Left ventricle myocardium inferior (tissue), 1 donor: ENCODE results near the gene FSCN2. TPM values are rescaled to one million over a fixed set of nuclear protein-coding genes. Genes with fewer than 3 reads are reported as not detected.

Source experiments
- DNase-seq: peaks from one replicate; pipeline ENCODE4 v3.0.0-alpha.2; 2020
- H3K27ac ChIP-seq: fragments of 200-600 bp; replicated peaks from 2 replicates; pipeline ENCODE4 v1.8.0; 2021
- H3K27me3 ChIP-seq: fragments of 200-600 bp; 2 replicates; pipeline ENCODE4 v1.8.0; 2021; ENCODE audit warnings: low read depth
- H3K36me3 ChIP-seq: fragments of 200-600 bp; 2 replicates; pipeline ENCODE4 v1.8.0; 2021
- H3K4me1 ChIP-seq: fragments of 200-600 bp; 2 replicates; pipeline ENCODE4 v1.8.0; 2021
- H3K4me3 ChIP-seq: fragments of 200-600 bp; 2 replicates; pipeline ENCODE4 v1.8.0; 2021; ENCODE audit warnings: mild to moderate bottlenecking, moderate library complexity
- H3K9me3 ChIP-seq: fragments of 200-600 bp; replicated peaks from 2 replicates; pipeline ENCODE4 v1.8.0; 2021
- intact Hi-C: fragments of 100-400 bp; cut with micrococcal nuclease; formaldehyde crosslinking; loops from one replicate; pipeline ENCODE4 v1.11.0; 2022
- total RNA-seq: library from RNA; stranded (reverse); fragmentation: NEBNext Ultra II Directional; extraction: Animal tissue kit (Norgen Biotek cat#: 25700); gene quantifications from one replicate; pipeline ENCODE4 v1.2.1, GENCODE V29; 2021
- TF ChIP-seq, protein P1 (sequence below): fragments of 200-600 bp; IDR thresholded peaks from 2 replicates; pipeline ENCODE4 v1.8.0; 2021; ENCODE audit warnings: antibody characterized with exemption, mild to moderate bottlenecking, borderline replicate concordance
- donor health status: DM: no; HTN: yes; CAD: no; lungs with severe emphysema.

Gene FSCN2
- total RNA-seq, 1 donor from 2014 or later: 0.38 TPM

DNA sequence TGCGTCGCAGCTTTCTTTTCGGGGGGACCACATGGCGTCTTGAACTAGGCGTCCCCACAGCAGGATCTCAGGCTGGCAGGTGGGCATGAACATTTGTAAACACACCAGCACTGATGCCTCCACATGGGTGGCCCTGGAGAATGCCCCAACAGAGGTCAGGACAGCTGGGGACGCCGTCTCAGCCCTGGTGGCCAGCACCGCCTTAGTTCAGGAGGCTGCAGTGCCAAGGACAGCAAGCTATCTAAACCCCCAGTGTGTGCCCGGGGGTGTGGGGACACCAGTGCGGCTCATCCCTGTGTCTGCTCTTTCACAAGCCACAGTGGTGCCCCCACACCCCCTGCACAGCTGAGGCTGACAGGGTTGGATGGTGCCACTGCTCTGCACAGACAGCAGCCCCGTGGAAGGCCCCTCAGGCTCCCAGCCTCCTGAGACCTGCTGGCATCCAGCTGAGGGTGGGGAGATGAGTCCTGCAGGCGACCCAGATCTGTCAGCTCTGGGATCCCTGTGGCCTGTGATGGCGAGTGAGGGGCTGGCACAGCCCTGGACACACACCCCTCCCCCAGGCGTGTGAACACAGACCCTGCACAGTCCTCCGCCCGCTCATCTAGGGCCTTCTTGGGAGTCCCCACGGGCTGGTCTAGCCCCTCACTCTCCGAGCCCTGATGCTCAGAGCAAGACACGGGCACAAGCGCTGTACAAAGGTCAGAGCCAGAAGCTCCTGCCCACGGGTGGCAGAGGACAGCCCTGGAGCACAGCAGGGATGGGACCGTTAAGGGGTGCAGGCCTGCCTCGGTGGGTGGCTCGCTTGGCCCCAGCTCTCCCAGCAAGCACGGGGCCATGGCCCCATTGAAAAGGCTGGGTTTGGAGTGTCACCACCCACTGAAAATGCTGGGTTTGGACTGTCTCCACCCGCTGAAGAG is 10.7 kb downstream of the FSCN2 start:
- H3K4me1 ChIP-seq: peaks cover 36% of the 10 kb centered on the region
- H3K4me3 ChIP-seq: no peak overlapping the region
- peaks cover 54% of the 10 kb centered on the region for H3K36me3 ChIP-seq
- no peak overlapping the region for H3K27ac ChIP-seq
- no peak for DNase-seq
- intact Hi-C loops: no loop called here
- peaks cover 41% of the 10 kb centered on the region for H3K27me3 ChIP-seq
- TF ChIP-seq, protein P1, sequence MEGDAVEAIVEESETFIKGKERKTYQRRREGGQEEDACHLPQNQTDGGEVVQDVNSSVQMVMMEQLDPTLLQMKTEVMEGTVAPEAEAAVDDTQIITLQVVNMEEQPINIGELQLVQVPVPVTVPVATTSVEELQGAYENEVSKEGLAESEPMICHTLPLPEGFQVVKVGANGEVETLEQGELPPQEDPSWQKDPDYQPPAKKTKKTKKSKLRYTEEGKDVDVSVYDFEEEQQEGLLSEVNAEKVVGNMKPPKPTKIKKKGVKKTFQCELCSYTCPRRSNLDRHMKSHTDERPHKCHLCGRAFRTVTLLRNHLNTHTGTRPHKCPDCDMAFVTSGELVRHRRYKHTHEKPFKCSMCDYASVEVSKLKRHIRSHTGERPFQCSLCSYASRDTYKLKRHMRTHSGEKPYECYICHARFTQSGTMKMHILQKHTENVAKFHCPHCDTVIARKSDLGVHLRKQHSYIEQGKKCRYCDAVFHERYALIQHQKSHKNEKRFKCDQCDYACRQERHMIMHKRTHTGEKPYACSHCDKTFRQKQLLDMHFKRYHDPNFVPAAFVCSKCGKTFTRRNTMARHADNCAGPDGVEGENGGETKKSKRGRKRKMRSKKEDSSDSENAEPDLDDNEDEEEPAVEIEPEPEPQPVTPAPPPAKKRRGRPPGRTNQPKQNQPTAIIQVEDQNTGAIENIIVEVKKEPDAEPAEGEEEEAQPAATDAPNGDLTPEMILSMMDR: no peak
- no peaks in the 10 kb centered on the region for H3K9me3 ChIP-seq

DNA sequence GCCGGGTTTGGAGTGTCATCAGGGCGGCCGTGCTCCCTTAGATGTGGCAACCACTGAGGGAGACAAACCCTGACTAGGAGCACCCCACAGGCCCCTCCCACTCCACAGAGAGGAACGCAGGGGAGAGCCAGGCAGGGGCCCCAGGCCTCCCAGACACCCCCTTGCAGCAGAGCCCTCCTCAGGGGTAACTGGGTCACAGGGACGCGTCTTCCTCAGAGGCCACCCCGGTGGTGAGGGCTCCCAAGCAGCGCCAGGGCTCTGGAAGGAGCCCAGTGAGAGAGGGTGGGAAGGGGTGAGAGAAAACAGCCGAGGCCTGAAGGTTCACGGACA is 11.4 kb downstream of the FSCN2 start:
- H3K36me3 ChIP-seq: peaks cover 60% of the 10 kb centered on the region
- H3K4me3 ChIP-seq: no peak overlapping the region
- no peak overlapping the region for H3K27ac ChIP-seq
- peaks cover 38% of the 10 kb centered on the region for H3K4me1 ChIP-seq
- TF ChIP-seq, protein P1: no peak
- no peak for DNase-seq
- H3K9me3 ChIP-seq: no peaks in the 10 kb centered on the region
- H3K27me3 ChIP-seq: peaks cover 35% of the 10 kb centered on the region
- intact Hi-C loops: no loop called here

DNA sequence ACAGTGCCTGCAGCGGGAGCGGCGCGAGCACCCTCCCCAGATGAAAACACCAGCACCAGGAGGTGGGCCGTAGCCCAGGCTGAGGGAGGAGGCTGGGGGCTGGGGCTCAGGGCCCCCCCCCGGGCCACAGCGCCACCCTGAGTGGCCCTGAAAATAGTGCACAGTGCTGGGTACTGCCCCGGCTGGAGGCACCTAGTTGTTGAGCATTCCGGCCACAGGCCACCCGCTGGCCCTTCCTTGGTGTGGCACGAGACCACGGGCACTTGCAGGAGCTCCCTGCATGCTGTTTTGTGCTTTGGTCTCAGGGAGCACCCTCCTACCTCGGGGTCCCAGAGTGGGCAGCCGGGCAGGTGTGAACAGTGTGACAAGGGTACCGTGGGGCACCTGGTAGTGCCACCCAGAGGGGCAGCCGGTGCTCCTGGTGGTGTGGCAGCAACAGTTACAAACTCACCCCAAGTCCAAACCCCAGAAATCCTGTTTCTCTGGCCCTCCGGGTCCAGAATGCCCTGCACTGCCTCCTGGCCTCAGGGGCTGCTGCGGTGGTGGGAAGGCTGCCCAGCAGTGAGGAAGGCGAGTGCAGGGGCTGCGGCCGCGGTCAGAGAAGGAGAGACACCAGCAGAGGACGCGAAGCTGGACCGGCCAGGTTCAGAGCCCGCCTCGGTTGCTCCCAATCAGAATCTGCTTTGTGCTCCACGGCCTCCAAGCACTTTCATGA is 11.9 kb downstream of the FSCN2 start:
- Histone ChIP-seq H3K4me1 (peaks cover 38% of the 10 kb centered on the region), H3K4me3 (no peak overlapping the region), H3K36me3 (peaks cover 66% of the 10 kb centered on the region), H3K9me3 (no peaks in the 10 kb centered on the region), H3K27me3 (peaks cover 29% of the 10 kb centered on the region), H3K27ac (no peak overlapping the region)
- intact Hi-C loops: no loop called here
- DNase-seq: no peak
- TF ChIP-seq, protein P1: no peak

DNA sequence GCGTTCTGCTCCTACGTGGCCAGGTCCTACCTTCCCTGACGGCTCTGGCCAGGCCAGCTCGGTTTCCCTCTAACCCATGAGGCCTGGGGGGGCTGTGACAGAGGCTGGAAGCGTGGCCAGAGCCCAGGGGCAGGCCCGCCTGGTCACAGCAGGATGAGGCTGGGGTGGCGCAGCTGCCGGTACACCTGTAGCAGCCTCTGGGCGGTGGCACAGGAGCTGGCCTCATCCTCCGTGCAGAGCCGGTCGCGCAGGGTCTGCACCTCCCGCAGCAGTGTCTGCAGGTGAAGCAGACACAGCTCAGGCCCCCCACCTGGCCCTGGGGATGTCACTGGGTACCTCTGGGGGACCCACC is 12.5 kb downstream of the FSCN2 start:
- intact Hi-C loops: no loop called here
- peaks cover 27% of the 10 kb centered on the region for H3K27me3 ChIP-seq
- no peak for DNase-seq
- H3K4me3 ChIP-seq: no peak overlapping the region
- peaks cover 38% of the 10 kb centered on the region for H3K4me1 ChIP-seq
- H3K27ac ChIP-seq: no peak overlapping the region
- H3K9me3 ChIP-seq: no peaks in the 10 kb centered on the region
- TF ChIP-seq, protein P1: no peak
- peaks cover 71% of the 10 kb centered on the region for H3K36me3 ChIP-seq

DNA sequence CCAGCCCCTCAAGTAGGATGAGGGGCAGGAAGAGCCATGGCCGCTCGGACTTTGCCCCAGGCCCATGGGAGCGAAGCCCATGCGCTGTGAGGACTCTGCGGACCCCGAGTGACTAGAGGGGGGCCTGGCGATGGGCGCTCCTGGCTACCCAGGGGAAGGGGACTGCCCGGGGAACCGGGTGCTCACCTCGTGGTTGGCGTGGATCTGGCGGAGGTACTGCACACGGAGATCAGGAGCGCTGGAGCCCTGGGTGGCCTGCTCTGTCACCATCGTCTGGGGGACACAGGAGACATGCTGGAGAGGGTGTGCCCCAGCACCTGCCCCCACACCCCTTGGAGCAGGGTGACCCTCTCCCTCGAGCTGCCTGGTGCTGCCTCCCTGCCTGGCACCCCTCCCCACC is 12.9 kb downstream of the FSCN2 start:
- Histone ChIP-seq H3K36me3 (peaks cover 76% of the 10 kb centered on the region), H3K27me3 (peaks cover 23% of the 10 kb centered on the region), H3K9me3 (no peaks in the 10 kb centered on the region), H3K4me1 (peaks cover 36% of the 10 kb centered on the region), H3K27ac (no peak overlapping the region), H3K4me3 (no peak overlapping the region)
- TF ChIP-seq, protein P1: no peak
- DNase-seq: no peak
- intact Hi-C loops: no loop called here
